ENCODE data around the gene EIPR1.

EIPR1 gene

DNA sequence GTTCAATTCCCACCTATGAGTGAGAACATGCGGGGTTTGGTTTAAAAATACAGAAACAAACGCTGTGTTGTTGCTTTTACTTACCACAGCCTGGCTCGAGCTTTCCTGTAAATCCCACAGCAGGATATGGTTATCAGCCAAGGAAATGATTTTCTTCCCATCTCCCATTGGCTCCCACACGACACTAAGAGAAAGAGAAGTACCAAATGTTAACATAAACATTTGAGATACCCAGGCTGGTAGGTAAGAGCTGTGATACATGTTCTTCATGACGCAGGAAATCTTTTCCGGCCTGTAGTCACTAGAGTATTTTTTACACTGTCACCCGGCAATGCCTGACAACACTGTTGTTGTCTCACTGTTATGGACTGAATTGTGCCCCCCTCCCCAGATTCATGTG is 163.6 kb downstream of the EIPR1 start:
- no peak for DNase-seq (ENCODE audit: low read depth)
- no peak overlapping the region for H3K4me3 ChIP-seq (ENCODE audit: low read length)
- TF ChIP-seq, protein P1, sequence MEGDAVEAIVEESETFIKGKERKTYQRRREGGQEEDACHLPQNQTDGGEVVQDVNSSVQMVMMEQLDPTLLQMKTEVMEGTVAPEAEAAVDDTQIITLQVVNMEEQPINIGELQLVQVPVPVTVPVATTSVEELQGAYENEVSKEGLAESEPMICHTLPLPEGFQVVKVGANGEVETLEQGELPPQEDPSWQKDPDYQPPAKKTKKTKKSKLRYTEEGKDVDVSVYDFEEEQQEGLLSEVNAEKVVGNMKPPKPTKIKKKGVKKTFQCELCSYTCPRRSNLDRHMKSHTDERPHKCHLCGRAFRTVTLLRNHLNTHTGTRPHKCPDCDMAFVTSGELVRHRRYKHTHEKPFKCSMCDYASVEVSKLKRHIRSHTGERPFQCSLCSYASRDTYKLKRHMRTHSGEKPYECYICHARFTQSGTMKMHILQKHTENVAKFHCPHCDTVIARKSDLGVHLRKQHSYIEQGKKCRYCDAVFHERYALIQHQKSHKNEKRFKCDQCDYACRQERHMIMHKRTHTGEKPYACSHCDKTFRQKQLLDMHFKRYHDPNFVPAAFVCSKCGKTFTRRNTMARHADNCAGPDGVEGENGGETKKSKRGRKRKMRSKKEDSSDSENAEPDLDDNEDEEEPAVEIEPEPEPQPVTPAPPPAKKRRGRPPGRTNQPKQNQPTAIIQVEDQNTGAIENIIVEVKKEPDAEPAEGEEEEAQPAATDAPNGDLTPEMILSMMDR (conservative IDR thresholded peaks at IDR 0.05; ENCODE audit: low read length), result no peak

DNA sequence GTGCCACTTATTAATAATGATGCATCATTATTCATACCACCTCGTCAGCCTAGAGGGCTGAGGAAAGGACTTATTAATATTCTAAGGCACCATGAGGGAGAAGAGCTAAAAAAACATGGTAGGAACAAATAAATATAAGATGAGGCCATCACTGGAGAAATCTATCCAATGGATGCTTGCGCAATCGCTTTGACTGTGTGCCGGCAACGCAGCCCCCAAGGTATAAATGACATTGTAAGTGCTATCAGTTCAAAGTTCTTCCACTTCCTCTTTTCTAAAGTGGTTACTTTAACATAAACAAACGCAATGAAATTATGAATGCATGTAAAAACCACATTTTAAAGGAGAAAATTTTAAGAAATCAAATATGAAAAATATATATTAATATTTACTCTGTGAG is 164.6 kb downstream of the EIPR1 start:
- DNase-seq (ENCODE audit: low read depth), result no peak
- TF ChIP-seq, protein P1 (conservative IDR thresholded peaks at IDR 0.05; ENCODE audit: low read length), result no peak
- no peak overlapping the region for H3K4me3 ChIP-seq (ENCODE audit: low read length)

DNA sequence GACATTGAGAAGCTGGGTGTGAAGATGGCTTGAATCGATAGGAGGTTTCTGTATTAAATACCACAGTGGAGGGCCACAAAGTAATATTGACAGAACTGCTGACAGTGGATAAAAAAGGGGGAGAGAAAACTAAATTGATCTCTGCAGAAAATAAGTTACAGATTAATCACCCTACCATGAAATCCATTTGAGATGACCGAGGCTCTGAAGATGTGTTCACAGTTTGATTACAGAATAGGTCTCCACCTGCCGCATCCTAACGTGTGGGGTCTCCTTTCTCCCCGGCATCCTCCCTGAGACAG is 165.6 kb downstream of the EIPR1 start:
- H3K4me3 ChIP-seq (ENCODE audit: low read length), result no peak overlapping the region
- TF ChIP-seq, protein P1 (conservative IDR thresholded peaks at IDR 0.05; ENCODE audit: low read length), result no peak
- DNase-seq (ENCODE audit: low read depth), result no peak

DNA sequence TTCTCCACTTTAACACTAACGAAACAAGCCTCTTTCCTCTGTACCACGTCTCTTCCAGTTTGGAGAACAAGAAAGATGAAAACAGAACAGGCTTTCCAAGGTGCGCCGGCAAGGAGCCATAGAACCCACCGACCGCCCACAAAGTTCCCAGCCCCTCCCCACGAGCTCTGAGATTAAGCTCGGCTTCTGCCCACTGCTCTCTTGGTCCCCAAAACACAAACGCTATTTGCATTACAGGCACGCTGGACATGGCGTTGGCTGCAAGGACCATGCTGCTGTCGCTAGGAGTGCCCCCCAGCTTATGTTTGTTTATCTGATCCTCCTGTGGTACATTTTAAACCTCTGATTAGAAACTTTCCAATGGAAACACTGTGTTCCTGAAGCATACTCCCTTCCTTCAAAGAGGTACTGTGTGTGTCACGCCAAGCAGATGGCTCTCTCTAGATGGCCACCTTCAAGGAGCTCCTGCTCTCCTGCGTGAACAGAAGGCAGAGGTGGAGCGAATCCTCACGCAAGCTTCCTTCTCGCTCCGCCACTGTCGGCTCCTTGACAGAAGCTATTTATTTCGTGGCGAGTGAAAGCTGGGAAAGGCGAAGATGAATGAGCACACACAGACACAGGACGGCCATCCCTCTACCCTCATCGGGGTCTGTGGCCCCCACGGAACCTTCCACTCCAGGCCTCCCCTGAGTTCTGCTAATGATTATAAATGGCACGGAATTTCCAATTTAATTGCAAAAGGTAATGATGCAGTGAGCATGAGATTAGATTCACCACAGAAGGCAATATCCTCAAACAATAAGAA is 166.2 kb downstream of the EIPR1 start:
- DNase-seq (ENCODE audit: low read depth), result no peak
- H3K4me3 ChIP-seq (ENCODE audit: low read length), result no peak overlapping the region
- TF ChIP-seq, protein P1 (conservative IDR thresholded peaks at IDR 0.05; ENCODE audit: low read length), result no peak

DNA sequence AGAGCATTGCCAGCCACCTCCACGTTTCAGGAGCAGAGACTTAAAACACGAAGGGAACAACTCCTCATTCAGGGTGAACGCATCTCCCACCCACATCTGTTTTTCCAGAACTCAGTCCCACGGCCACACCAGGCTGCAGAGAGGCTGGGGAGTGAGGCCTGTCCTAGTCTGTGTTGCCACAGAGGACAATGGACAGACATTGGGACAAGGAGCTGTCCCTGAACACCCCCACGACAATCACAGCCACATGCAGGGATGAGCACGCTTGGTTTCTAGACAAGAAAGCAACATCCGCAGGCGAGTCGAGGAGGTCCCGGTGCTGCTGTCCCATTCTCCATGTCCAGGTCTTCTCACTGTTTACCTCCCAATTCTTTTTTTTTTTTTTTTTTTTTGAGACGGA is 167.4 kb downstream of the EIPR1 start:
- TF ChIP-seq, protein P1 (conservative IDR thresholded peaks at IDR 0.05; ENCODE audit: low read length), result no peak
- no peak overlapping the region for H3K4me3 ChIP-seq (ENCODE audit: low read length)
- no peak for DNase-seq (ENCODE audit: low read depth)

DNA sequence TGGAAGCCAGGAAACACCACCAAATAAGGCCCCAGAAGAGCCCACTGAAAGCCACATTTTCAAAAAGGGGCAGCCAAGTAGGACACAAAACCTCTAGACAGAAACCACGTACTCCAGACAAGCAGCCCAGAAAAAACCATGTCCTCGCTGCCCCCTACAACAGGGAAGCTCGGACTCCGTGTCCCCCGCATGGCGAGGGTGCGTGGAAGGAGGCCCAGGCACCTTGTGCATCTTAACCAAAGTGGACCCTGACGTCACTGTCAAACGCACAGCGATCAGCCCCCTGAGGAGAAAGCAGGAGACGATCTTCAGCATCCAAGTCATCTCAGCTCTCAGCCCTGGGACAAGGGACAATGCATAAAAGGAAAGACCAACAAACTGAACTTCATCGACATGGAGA is 168.4 kb downstream of the EIPR1 start:
- no peak for DNase-seq (ENCODE audit: low read depth)
- TF ChIP-seq, protein P1 (conservative IDR thresholded peaks at IDR 0.05; ENCODE audit: low read length), result no peak
- H3K4me3 ChIP-seq (ENCODE audit: low read length), result no peak overlapping the region

DNA sequence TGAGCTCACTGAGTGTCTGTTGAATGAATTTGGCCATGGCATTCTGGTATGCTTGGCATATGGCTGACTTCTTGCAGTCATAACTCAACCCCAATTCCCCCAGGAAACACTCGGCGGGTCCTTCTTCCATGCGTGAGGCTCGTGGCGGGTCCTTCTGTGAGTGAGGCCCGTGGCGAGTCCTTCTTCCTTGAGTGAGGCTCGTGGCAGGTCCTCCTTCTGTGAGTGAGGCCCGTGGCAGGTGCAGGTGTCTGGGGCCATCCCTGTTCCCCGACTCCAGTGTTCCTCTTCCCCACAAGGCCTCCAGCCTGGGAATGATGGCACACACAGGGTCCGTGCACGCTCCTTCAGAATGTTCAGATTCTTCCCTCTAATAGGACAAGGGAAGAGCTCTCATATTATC is 169.0 kb downstream of the EIPR1 start:
- no peak overlapping the region for H3K4me3 ChIP-seq (ENCODE audit: low read length)
- DNase-seq (ENCODE audit: low read depth), result no peak
- TF ChIP-seq, protein P1 (conservative IDR thresholded peaks at IDR 0.05; ENCODE audit: low read length), result no peak
